K562 (cell line): Measurements from ENCODE around the gene EXOC3. TPM values are rescaled to one million over a fixed set of nuclear protein-coding genes. Genes with fewer than 3 reads are reported as not detected.
"Not testable (repeated sequence)": the region's sequence is repeated elsewhere in the genome, so short reads cannot be mapped to it uniquely, and the experiment has no call there.

Source experiments
- ATAC-seq: fragments of 200-7000 bp; cut with Tn5 transposase; 3 replicates; pipeline ENCODE4 v1.9.1; 2020; ENCODE audit warnings: moderate library complexity
- BruUV-seq: library from RNA; stranded (reverse); fragments of 400-500 nt; replicated peaks from 2 replicates; lab custom pipeline; 2021; lab: Mats Ljungman, UMichigan
- CTCF ChIA-PET: fragments of 300-600 bp; formaldehyde crosslinking; extraction: SDS; loops from one replicate; lab custom pipeline; 2021; ENCODE audit warnings: low intra/inter-chr PET ratio; lab: Yijun Ruan, JAX
- POLR2A ChIA-PET: fragments of 300-600, 350-650 bp; sonication (Branson Sonifier 250); formaldehyde crosslinking; extraction: SDS; loops from one replicate; lab custom pipeline; 2021; ENCODE audit warnings: antibody characterized with exemption, inconsistent platforms; lab: Yijun Ruan, JAX
- DNase-seq, 4 experiments: peaks; one replicate each; pipeline versions ENCODE4 v3.0.0 to v3.0.0-alpha.2; 2011 to 2018; ENCODE audit warnings: low spot score in 3 of 4, mixed read lengths in 3 of 4; ENCODE audit errors: extremely low read depth in 1 of 4
- FAIRE-seq: peaks from 2 replicates; lab custom pipeline; 2011; peaks lifted over from hg19 to GRCh38; lab: Jason Lieb, UNC
- H2AFZ ChIP-seq: 2 replicates; pipeline ENCODE4 v1.6.0; 2011; ENCODE audit warnings: low read depth, low read length, control low read depth, inconsistent platforms
- H3K27ac ChIP-seq: fragments of 200-600 bp; 3 replicates; pipeline ENCODE4 v1.8.0; 2011; ENCODE audit warnings: low read depth, mild to moderate bottlenecking, control low read depth, inconsistent platforms, low read length, moderate library complexity, mixed read lengths; ENCODE audit errors: extremely low read depth
- H3K27me3 ChIP-seq, 2 experiments: fragments of 300-600 bp in 1 of 2; 2 replicates in 1 of 2; 3 replicates in 1 of 2; pipeline versions ENCODE4 v1.6.0 to v1.8.0; 2011; ENCODE audit warnings: inconsistent platforms in 2 of 2, low read length in 2 of 2, mild to moderate bottlenecking in 1 of 2, mixed read lengths in 1 of 2, moderate library complexity in 1 of 2; ENCODE audit not compliant: control insufficient read depth in 2 of 2, insufficient read depth in 2 of 2
- H3K36me3 ChIP-seq: fragments of 300-600 bp; 3 replicates; pipeline ENCODE4 v1.8.0; 2011; ENCODE audit warnings: mild to moderate bottlenecking, low read length, inconsistent platforms; ENCODE audit not compliant: control insufficient read depth, insufficient read depth
- H3K4me1 ChIP-seq, 2 experiments: fragments of 200-600 bp in 1 of 2; replicated peaks in 1 of 2; 2 replicates in 1 of 2; 3 replicates in 1 of 2; pipeline versions ENCODE4 v1.5.1 to v1.8.0; 2011; ENCODE audit warnings: inconsistent platforms in 2 of 2, low read length in 2 of 2, mild to moderate bottlenecking in 1 of 2, mixed read lengths in 1 of 2, moderate library complexity in 1 of 2; ENCODE audit not compliant: control insufficient read depth in 2 of 2, insufficient read depth in 2 of 2
- H3K4me2 ChIP-seq: 2 replicates; pipeline ENCODE4 v1.6.1; 2011; ENCODE audit warnings: low read length, control low read depth, inconsistent platforms, mixed read lengths; ENCODE audit not compliant: insufficient read depth
- H3K4me3 ChIP-seq: fragments of 200-600 bp; sonication (generic), shearing (Covaris generic); 2 replicates; pipeline ENCODE4 v1.5.1; 2016; ENCODE audit warnings: control low read depth, inconsistent platforms
- H3K79me2 ChIP-seq: fragments of 200-600 bp; 3 replicates; pipeline ENCODE4 v1.8.0; 2011; ENCODE audit warnings: low read length, inconsistent platforms; ENCODE audit not compliant: control insufficient read depth, insufficient read depth
- H3K9ac ChIP-seq, 2 experiments: 2 replicates each; pipeline versions ENCODE4 v1.6.0 to v1.6.1; 2011; ENCODE audit warnings: low read depth in 2 of 2, low read length in 2 of 2, control low read depth in 1 of 2, inconsistent platforms in 1 of 2, mild to moderate bottlenecking in 1 of 2, mixed read lengths in 1 of 2; ENCODE audit not compliant: insufficient read depth in 1 of 2
- H3K9me1 ChIP-seq: one replicate; pipeline ENCODE4 v1.6.0; 2011; ENCODE audit warnings: inconsistent platforms, mild to moderate bottlenecking, low read length, moderate library complexity; ENCODE audit not compliant: control insufficient read depth, insufficient read depth
- H3K9me3 ChIP-seq: replicated peaks from 2 replicates; pipeline ENCODE4 v1.5.1; 2011; ENCODE audit warnings: low read depth, low read length, inconsistent platforms; ENCODE audit not compliant: control insufficient read depth, insufficient read depth
- H4K20me1 ChIP-seq: replicated peaks from 2 replicates; pipeline ENCODE4 v1.6.1; 2011; ENCODE audit warnings: low read length, inconsistent platforms, mixed read lengths; ENCODE audit not compliant: control insufficient read depth, insufficient read depth
- BACH1 ChIP-seq: fragments of 200-800 bp; sonication (Bioruptor generic); IDR thresholded peaks from 2 replicates; pipeline ENCODE4 v1.6.1; 2016; ENCODE audit warnings: missing genetic modification characterization, missing compliant biosample characterization
- BCL6 ChIP-seq: fragments of 250-450 bp; sonication (Bioruptor Pico); IDR thresholded peaks from 2 replicates; pipeline ENCODE4 v1.4.0; 2020
- NONO ChIP-seq, 2 experiments: fragments of 200-400 bp in 1 of 2; fragments of 450-650 bp in 1 of 2; formaldehyde crosslinking in 1 of 2; IDR thresholded peaks; 2 replicates each; pipeline ENCODE4 v1.6.1; 2017; ENCODE audit warnings: low read depth in 2 of 2, mild to moderate bottlenecking in 2 of 2, moderate library complexity in 2 of 2, low read length in 1 of 2
- ZNF175 ChIP-seq: fragments of 200-800 bp; sonication (Bioruptor generic); IDR thresholded peaks from 2 replicates; pipeline ENCODE4 v1.6.1; 2016; ENCODE audit warnings: low read depth, mild to moderate bottlenecking, missing genetic modification characterization, missing compliant biosample characterization
- ZNF282 ChIP-seq: sonication (generic); formaldehyde crosslinking; IDR thresholded peaks from 2 replicates; pipeline ENCODE4 v1.8.1; 2023; ENCODE audit warnings: missing genetic modification reagents
- WGBS: fragments of 100-300 bp; shearing (Covaris generic); methylation state at CpG from one replicate; pipeline ENCODE4 v1.1.6; 2016; ENCODE audit warnings: low coverage, mixed read lengths; ENCODE audit not compliant: insufficient coverage; ENCODE audit errors: missing lambda C conversion rate; 5-methylcytosine and 5-hydroxymethylcytosine counted together
- in situ Hi-C: fragments of 300-500 bp; cut with MboI; formaldehyde crosslinking; loops from 4 replicates; pipeline ENCODE4 v1.15.0; 2018; ENCODE audit warnings: inconsistent platforms, mixed read lengths
- intact Hi-C: fragments of 100-400 bp; cut with micrococcal nuclease; formaldehyde crosslinking; loops from 2 replicates; pipeline ENCODE4 v1.14.2; 2022
- polyA plus RNA-seq, 8 experiments: library from polyadenylated mRNA; depleted of rRNA in 4 of 8; stranded (reverse) in 5 of 8; unstranded in 3 of 8; fragments of >200 nt; fragmentation: Nextera tagmentation in 2 of 8; fragmentation: Illumina TruSeq in 1 of 8; extraction: Ambion mirVana in 2 of 8; extraction: Trizol in 1 of 8; gene quantifications; 2 replicates each; pipeline versions ENCODE4 v1.2.1 to v1.2.3, GENCODE V29; 2011 to 2014; ENCODE audit warnings: inconsistent platforms in 1 of 8, missing spikeins in 1 of 8
- total RNA-seq, 7 experiments: library from RNA; depleted of rRNA in 6 of 7; stranded (reverse); fragments of >200 nt in 6 of 7; fragmentation: Illumina TruSeq in 2 of 7; extraction: Trizol in 2 of 7; gene quantifications; 2 replicates each; pipeline versions ENCODE4 v1.2.1 to v1.2.3, GENCODE V29; 2011 to 2021; ENCODE audit warnings: low replicate concordance in 1 of 7
- TF ChIP-seq, protein P1 (sequence below): IDR thresholded peaks from 2 replicates; pipeline ENCODE4 v1.6.1; 2014; ENCODE audit warnings: antibody characterized with exemption
- TF ChIP-seq, protein P2 (sequence below), 2 experiments: fragments of 450-650 bp in 1 of 2; sonication (generic) in 1 of 2; formaldehyde crosslinking; conservative IDR thresholded peaks; 2 replicates each; pipeline versions ENCODE4 v1.4.0 to v1.8.1; 2020 to 2022; ENCODE audit warnings: mild to moderate bottlenecking in 1 of 2, missing genetic modification reagents in 1 of 2

The EXOC3 gene
- total and polyA plus RNA-seq, 9 of the 15 experiments (the other 6 are each of a cell fraction or from before 2014, with no cell fraction given) = 1.4 to 41.9 (median 22.4) TPM

DNA sequence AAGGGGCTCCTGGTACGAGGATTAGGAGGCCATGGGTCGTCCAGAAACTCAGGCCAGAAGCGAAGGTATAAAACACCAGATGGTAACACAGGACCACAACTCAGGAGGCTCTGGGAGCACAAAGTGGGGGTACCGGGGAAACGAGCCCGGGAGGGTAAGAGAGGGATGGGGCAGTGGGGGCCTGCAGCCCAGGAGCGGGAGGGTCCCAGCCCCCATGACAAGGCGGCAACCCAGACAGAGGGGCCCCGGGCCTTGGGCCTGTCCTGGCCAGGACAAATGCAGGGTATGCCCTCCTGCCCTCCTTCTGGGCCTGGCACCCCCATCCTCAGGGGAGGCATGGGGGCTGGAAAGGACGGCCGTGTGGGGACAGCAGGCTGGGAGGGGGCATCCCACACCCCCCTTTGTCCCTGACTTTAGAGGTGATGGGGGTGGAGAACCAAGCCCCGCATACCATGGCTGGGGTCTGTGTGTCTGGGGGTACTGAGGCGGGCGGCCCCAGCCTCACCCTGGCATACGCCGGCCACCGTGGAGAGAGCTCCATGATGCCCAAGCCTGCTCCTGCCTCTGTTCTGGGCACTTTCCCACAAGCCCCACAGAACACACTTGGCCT, 47.0 kb upstream of the EXOC3 start (continued):
- TF ChIP-seq, protein P1, sequence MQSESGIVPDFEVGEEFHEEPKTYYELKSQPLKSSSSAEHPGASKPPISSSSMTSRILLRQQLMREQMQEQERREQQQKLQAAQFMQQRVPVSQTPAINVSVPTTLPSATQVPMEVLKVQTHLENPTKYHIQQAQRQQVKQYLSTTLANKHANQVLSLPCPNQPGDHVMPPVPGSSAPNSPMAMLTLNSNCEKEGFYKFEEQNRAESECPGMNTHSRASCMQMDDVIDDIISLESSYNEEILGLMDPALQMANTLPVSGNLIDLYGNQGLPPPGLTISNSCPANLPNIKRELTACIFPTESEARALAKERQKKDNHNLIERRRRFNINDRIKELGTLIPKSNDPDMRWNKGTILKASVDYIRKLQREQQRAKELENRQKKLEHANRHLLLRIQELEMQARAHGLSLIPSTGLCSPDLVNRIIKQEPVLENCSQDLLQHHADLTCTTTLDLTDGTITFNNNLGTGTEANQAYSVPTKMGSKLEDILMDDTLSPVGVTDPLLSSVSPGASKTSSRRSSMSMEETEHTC = no peak
- TF ChIP-seq ZNF175 (CRISPR knock-in tag) = no peak
- TF ChIP-seq, protein P2, sequence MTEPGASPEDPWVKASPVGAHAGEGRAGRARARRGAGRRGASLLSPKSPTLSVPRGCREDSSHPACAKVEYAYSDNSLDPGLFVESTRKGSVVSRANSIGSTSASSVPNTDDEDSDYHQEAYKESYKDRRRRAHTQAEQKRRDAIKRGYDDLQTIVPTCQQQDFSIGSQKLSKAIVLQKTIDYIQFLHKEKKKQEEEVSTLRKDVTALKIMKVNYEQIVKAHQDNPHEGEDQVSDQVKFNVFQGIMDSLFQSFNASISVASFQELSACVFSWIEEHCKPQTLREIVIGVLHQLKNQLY (CRISPR knock-in tag; conservative IDR thresholded peaks at IDR 0.05) = no peak
- TF ChIP-seq, all 486 proteins: peak for 0

DNA sequence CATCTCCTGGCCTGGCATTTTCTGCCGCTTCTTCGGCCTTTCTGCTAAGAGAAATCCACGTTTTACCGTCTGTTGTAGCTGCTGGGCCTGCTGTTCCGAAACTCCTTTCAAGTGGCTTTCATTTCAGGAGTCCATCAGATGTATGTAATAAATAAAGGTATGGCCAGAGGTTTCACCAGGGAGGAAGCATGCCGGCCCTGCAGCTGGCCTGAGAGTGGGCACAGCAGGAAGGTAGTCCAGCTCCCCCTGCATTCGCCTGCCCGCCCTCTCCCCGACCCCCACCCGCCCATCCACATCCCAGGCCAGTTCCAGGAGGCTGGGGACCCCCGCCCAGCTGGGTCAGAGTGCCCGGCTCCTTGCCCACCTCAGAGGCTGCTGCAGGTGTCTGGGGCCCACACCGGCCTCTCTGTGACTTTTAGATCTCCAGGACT, 46.4 kb upstream of the EXOC3 start:
- Histone ChIP-seq H4K20me1 (peaks cover 26% of the 10 kb centered on the region), H3K27ac (no peak overlapping the region), H3K36me3 (no peaks in the 10 kb centered on the region), H3K79me2 (no peaks in the 10 kb centered on the region), H3K9me3 (no peaks in the 10 kb centered on the region), H3K27me3 (peaks cover 42 to 75% of the 10 kb centered on the region in 2 experiments), H3K9ac (peak overlapping the region in 1 of 2 experiments; percentile 52; a peak in 1 of 4 replicates), H3K4me2 (no peak overlapping the region), H3K9me1 (no peaks in the 10 kb centered on the region), H3K4me3 (no peak overlapping the region), H2AFZ (no peak overlapping the region), H3K4me1 (peaks cover 0 to 27% of the 10 kb centered on the region in 2 experiments; a peak in 2 of 5 replicates)
- ChIA-PET CTCF (no interaction called here), POLR2A (interaction anchor here (0.6 kb wide), 1 partner anchor 18 kb away, joined by 3 read pairs; no protein-coding TSS in a partner anchor)
- in situ Hi-C loops (no loop called here), intact Hi-C loops (no loop called here)
- no peak for DNase-seq
- ATAC-seq = no peak
- FAIRE-seq = no peak
- no TSS peak for BruUV-seq
- WGBS = 18% methylated on average over 13 of the region's 13 CpGs
- TF ChIP-seq BACH1 (no peak), NONO (IDR thresholded peaks at IDR 0.05; ENCODE audit: low read depth in 2 of 2, low read length in 1 of 2) (no peak), BCL6 (no peak), ZNF282 (CRISPR knock-in tag) (no peak)

DNA sequence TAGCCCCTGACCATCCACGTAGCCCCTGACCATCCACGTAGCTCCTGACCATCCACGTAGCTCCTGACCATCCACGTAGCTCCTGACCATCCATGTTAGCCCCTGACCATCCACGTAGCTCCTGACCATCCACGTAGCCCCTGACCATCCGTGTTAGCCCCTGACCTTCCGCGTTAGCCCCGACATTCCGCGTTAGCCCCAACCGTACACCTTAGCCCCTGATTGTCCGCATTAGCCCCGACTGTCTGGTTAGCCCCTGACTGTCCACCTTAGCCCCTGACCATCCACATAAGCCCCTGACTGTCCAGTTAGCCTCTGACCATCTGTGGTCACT, 44.9 kb upstream of the EXOC3 start:
- H3K9me3 ChIP-seq, ATAC-seq, H3K79me2 ChIP-seq, H3K4me2 ChIP-seq, POLR2A ChIA-PET, H3K36me3 ChIP-seq, H3K9me1 ChIP-seq, H3K27ac ChIP-seq, DNase-seq, H3K9ac ChIP-seq, in situ Hi-C loops, intact Hi-C loops, H3K4me3 ChIP-seq, FAIRE-seq, H2AFZ ChIP-seq, CTCF ChIA-PET, BruUV-seq: not testable (repeated sequence)
- H3K27me3 ChIP-seq = peaks cover 52 to 82% of the 10 kb centered on the region in 2 experiments
- 14% methylated on average over 14 of the region's 15 CpGs for WGBS
- peaks cover 19% of the 10 kb centered on the region; the same call in 1 of the 2 replicates for H4K20me1 ChIP-seq
- H3K4me1 ChIP-seq = peaks cover 0 to 27% of the 10 kb centered on the region in 2 experiments; a peak in 2 of 5 replicates
